ENCODE data around the gene BEAN1.

Gene BEAN1

DNA sequence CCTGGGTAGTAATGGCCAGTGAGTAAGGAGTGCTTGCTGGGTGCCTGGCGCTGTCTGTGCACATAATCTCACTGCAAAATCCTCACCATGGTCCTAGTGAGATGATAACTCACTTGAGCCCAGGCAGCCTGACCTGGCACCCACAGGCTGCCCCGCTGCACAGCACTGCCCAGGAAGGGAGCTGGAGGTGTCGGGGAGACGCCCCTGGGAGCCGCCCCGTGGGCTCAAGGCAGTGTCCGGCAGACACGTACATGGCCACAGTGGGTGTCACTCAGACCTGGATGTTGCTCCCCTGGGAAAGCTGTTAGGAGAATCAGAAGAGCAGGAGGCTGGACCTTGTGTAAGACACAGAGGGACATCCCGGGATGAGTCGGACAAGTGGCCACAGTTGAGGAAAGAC, 44.2 kb downstream of the BEAN1 start:
- DNase-seq, result no peak

DNA sequence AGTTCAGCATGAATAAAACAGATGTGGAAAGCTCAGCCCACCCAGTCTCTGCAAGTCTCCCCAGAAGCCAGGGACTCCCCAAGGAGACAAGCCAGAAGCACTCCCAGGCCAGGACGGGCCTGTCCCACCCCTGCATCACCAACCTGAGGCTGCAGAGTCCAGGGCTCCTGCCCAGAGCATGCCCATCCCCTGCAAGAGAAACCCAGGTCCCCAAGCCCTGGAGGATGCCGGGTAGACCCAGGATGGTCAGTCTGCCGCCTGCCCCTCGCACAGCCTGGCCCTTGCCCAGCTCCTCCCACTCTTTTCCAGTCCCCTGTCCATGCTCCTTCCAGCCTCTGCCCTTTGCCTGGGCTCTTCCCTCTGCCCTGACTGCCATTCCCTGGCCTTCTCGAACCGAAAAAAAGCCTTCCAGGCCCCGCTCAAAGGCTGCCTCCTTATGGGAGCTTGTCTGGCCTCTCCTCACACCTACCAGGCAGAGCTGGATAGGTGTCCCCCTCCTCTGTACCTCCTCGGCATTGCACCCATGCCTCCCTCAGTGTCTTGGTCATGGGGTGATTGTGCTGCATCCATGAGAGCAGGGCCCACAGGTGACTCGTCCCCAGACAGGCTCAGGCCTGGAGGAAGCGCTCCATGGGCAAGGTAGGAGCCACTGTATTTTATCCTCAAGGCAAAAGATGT, 44.8 kb downstream of the BEAN1 start:
- DNase-seq, result no peak

DNA sequence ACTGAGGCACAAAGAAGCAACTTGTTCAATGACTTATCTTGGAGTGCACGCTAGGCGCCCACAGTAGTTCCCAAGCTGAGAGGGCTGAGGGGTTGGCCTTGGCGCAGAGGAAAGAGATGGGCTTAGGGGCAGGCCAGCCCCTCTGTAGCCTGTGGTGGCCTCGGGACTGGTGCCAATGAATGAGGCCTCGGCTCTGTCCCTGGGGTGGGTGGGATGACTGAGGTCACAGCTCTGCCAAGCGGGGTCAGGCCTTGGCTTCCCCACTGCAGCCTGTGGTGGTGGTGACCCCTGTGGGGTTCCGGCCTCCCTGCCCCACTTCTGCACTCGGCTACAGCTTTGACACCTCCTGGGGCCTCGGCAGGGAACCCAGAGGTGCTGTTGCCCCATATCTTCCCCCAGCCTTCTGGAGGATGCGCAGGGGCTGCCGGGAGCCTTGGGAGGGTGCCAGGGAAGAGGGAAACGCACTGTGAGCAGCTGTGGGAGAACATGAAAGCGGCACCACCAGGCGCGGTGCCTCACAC, 46.0 kb downstream of the BEAN1 start:
- DNase-seq, result no peak

DNA sequence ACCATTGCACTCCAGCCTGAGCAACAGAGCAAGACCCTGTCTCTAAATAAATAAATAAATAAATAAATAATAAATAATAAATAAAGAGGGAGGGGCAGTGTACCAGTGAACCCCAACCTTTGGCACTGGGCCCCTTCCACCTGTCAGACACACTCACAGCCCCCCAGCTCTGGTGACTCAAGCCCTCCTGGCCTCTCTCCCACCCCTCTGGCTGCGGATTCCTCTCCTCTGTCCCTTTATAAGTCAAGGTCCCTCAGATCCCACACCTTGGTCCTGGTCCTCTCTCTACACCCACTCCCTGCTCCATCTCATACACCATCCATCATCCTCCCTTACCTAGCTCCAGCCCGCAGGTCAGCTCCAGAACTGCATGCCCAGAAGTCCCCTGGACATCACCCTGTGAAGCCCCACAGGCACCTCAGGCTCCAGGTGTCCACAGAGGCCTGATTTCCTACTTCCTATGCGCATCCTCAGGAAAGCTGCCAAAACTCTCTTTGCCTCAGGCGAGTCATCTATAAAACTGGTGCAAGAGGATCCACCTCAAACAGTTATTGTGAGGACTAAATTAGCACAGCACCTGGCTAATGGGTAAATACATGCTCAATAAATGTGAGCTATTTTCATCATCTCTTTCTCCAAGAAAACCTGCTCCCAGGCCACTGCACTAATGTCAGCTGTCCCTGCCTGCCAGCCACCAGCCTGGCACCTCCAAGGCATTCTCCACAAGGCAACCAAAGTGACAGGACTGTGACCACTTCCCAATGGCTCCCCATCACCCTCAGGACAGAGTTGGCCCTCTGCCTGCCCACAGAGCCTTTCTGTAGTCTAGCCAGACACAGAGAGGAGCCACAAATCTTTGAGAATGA, 46.8 kb downstream of the BEAN1 start:
- DNase-seq, result no peak

DNA sequence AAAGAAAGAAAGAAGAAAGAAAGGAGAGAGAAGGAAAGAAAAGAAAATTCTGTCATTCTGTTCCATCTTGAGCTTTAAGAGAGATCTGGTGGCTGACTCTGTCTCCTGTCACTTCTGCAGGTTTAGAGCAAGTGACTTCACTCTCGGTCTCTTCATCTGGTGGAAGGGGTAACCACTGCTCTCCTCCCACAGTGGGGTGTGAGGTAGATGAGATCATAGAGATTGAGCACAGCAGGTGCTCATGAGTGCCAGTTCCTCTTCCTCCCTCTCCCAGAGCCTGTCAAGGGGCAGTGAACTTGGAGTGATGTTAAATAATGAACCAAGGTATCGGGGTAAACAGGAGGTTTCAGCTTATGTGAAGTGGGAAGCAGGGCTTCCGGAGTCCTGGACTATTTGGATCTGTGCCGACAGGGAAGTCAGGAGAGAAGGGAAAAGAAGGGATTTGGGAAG, 47.7 kb downstream of the BEAN1 start:
- peak; percentile 15 to 46 for DNase-seq

DNA sequence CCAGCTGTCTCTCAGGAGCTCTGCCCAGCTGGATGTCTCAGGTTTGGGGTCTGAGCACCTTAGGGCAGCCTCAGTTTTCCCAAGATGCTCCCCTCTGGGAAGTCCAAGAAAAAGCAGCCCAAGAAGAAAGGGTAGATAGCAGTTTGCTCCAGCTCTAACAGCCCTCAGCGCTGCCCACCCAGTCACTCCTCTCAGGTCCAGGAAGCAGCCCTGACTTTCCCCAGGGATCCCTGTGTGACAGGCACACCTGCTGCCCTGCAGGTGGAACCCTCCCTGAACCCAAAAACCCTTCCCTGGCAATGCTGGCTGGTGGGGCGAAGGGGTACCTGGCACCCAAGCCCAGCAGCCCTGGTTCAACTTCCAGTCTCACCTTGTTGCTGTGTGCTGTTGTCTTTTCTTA, 48.1 kb downstream of the BEAN1 start:
- no peak for DNase-seq

DNA sequence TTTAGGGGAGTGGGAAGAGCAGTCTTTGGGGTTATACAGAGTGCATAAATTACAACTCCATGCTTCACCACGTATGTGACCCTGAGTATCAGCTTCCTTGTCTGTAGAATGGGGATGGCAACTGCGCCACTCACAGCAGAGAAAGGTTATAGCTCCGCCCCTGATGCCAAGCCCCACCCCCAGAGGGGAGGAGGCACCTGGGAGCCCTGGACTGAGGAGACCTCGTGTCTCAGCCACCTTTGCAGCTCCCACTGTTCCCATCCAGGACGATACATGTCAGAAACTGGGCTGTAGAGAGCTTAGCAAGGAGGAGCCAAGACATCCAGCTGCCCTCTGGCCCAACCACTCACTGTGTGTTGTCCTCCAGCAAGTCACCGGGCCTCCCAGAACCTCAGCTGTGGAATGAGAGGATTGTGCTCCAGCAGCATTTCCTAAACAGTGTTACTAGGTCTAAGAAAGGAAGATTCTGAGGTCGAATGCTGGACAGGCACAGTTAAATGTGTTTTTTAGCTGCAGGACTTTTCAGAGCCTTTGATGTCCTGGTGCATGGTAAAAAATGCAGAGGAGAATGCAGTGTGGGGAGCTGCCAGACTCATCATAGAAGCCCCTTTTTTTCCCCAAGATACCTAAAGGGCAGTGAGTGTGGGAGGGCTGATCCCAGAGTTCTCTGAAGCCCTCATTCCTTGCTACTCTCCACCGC, 49.4 kb downstream of the BEAN1 start:
- no peak for DNase-seq

DNA sequence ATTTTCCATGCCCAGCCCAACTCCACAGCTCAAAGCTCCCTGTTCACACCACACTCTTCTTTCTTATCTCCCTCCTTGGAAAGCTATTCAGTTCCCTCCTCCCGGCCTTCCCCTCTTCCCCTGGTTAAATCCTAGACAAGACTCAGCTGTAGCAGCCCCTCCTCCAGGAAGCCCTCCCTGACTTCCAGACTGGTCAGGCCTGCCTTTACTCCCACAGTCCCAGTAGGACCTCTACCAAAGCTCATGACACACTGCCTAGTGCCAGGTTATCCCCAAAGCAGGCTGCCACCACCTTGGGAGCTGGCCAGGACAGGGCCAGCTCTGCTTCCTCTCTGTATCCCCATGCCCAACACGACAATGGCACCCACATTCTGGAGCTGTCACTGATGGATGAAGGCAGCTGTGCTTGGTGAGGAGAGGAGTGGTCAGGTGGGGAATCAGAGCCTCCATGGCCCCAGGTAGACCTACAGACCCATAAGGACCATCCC, 50.0 kb downstream of the BEAN1 start:
- no peak for DNase-seq

DNA sequence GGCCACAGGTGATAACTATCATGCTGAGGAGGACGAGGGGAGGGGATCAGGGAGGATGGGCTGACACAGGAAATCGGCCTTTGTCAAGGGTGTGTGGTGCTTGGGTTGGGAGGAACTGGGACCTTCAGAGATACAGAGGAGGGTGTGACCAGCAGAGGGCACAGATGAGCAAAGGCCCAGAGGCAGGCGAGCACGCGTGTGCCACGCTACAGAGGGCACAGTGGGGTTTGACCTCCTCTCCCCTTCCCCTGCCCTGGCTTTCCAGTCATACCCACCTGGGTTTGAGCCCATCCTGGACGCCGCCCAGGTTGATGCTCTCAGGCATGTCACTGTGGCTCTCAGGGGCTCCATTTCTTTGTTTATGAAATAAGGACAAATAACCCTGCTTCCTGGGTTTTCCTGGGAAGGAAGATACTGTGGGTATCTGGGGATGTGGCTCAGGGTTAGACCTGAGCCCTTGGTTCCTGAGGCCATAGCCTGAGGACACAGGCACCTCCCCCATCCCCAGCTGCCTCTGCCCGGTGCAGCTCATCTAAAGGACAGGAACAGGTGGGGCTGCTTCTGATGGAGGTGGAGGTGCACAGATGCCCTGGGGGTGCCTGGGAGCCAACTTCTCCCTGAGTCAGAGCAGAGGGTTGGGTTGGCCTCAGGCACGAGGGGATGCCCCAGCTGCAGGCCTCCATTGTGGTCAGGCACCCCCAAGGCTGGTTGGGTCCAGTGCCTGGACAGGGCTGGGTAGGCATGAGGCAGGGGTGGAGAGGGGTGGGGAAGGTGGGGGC, 51.8 kb downstream of the BEAN1 start:
- DNase-seq, result peak; percentile 80 to 86

DNA sequence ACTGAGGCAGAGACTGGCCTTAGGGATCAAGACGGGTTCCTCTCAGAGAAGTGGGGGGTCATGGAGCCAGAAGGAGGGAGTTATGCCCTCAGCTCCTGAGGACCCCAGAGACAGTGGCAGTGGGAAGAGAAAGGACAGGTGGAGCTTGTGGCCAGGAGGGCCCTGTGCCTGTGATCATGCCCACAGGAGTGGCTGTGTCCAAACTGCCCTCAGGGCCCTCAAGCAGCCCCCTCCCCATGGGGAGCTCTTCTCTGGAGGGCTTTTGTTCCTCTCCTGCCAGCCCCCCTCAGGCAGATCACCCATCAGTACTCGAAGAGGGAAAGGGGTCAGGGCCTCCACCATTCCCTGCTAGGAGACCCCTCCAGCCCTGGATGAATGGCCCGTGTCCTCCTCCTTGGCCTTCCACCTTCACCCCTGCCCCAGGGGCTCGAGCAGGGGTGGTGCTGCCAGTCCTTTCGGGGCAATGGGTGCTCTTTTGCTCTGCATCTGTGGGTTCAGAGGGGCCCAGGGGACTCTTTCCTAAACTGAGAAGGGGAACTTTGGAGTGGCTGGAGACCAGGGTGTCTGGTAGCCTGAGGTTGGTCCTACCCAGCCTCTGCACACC, 52.7 kb downstream of the BEAN1 start:
- no peak for DNase-seq

DNA sequence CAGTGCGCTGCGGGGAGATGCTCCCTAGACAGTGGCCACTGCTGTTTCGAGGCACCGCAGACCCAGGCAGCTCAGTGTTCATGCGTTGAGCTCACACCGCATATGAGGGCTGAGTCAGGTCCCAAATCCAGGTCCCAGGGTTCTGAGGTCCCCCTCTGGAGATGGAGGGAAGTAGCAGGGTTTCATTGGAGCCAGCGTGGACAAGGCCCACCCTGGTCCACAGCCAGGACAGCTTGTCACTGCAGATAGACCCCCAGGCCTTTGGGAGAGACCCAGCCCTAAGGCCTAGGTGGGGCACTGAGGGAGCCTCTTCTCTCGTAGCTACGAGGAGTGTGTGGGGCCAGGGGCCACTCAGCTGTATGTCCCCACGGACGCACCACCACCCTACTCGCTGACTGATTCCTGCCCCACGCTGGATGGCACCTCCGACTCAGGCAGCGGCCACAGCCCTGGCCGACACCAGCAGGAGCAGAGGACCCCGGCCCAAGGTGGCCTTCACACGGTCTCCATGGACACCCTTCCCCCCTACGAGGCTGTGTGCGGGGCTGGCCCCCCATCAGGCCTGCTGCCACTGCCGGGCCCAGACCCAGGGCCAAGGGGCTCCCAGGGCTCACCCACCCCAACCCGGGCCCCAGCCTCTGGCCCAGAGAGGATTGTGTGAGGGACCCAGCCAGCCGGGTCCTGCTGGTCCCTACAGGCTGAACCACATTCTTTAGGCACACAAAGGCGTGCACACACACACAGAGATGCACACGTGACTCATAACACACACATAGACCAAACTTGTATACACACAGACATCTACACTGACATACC, 53.4 kb downstream of the BEAN1 start:
- no peak for DNase-seq

DNA sequence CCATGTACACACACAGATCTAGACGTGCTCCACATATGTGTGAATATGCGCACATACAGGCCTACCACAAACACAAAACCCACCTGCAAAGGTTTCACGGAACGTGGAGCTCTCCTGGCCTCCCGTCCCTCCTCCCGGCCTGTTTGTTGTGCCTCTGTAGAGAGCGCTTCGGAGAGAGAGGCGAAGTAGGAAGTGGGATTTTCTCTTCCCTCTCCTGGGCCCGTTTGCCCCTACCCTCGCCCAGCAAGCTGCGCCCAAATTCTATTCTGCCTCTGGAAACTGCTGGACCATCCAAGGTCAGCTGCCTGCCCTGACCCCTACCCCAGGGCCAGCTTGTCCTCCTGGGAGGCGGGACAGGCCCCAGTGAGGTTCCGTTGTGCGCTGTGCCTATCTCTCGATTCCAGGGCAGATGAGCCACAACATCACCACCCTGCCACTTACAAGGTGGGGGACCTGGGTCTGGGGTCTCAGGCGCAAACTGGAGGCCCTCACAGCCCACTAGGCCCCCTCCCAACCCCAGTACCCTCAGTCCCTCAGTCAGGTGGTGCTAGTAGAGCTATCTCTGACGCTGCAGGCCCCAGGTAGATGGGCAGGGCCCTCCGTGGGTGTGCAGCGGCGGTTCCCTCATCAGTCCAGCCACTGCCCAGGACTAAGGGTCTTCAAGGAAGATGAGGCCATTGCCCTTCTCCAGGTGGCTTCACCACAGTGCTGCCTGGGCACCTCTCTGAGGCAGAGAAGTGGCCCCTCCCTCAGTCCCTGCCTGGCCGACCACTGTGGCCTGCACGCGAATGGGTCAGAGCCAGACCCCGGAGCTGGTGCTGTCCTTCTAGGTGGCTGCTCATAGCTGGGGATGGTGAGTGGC, 54.2 kb downstream of the BEAN1 start:
- no peak for DNase-seq

DNA sequence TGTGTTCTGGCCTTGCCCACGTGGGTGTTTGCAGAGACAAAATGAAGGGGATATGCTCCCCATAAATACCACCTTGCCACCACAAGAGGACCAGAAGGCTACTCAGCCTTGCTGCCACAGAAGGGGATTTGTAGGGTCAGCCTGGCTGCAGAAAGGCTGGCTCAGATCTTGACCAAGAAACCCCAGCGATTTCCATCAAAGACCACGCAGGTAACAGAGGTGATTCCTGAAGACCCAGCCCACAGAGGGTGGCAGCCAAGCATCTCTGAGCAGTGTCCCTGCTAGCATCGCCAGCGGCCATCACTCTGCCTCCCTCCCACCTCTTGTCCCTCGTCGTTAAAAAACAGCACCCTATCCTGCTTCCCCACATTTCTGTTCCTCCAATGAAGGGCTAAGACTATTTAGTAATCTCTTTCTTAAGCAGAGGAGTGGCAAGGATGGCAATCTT, 54.9 kb downstream of the BEAN1 start:
- DNase-seq, result no peak

DNA sequence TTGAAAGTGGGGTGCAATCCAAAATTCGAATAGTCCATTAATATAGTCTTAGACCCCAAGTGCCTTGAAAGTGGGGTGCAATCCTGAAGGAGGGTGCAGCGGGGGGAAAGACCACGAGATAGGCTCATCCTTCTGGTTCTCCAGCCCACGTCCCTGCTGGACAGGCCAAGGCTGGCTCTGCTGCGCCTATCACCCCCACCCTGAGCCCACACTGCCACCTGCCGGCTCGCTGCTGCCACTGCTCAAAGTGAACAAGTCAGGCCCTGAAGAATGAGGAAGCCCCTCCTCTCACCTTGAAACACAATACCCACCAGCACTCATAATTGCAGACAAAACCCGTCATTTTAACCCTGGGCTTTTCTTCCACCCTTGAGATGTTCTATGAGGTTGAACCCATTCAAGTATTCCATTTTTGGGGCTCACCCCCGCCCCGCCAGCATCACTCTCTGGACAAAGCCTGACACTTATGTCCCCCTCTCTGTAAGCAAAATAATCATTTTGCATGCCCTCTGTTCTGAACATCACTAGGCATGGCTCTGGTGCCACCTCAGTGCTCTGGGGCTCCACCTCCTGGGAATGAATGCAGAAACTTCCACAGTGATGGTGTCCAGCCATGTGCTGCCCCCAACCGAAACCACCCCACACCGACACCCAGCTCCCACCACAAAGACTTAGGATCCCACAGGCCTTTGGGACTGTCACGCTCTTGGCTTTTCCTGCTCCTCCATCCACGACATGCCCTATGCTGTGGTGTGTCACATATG, 56.8 kb downstream of the BEAN1 start:
- peak; percentile 63 to 67 for DNase-seq

DNA sequence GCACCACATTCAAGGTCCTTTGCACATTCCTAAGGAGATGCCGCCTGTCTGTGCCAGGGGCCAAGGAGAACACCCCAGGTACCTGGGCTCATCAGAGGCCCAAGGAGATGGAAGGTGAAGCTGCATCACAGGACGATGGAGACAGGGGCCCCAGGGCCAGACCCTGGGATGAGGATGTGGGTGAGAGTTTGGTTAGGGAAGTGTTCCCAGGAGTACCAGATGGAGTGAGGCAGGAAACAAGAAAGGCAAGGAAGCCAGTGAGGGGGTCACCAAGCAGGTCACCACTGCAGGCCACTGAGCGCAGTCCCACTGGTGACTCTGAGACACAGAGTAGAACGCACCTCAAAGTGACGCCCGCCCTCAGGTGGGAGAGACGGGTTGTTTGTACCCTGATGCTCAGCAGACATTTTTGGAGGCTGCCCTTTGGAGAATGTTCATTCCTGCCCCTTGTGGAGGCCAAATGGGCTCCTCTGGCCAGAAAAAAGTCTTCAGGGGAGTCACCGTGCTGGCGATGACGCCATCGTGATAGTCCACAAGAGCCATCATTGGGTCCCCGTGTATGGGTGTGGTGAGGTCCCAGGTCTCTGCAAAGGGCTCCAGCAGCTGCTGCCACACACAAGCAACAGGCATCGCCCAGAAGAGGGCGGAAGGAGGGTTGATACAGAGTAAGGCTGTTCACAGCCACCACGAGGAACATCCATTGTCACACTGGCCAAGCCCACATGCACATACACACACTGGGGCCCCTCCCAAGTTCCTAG, 57.5 kb downstream of the BEAN1 start:
- no peak for DNase-seq

DNA sequence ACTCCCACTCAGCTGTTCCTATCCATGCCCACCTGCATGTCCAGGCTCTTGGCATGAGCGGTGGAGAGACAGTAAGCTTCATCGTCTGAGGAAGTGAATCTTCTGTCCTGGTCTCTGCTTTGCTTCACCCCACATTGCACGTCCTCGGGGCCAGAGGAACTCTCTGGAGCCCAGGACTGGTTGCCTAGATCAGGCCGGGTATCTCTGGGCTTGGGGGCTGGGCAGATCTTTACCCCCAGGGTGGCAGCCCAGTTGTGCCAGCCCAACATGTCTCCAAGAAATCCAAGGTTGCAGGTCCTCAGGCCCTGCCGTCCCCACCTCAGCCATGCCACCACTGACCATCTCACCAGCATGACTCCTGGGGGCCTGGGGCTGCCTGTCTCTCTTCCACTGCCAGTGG, 58.3 kb downstream of the BEAN1 start:
- no peak for DNase-seq

DNA sequence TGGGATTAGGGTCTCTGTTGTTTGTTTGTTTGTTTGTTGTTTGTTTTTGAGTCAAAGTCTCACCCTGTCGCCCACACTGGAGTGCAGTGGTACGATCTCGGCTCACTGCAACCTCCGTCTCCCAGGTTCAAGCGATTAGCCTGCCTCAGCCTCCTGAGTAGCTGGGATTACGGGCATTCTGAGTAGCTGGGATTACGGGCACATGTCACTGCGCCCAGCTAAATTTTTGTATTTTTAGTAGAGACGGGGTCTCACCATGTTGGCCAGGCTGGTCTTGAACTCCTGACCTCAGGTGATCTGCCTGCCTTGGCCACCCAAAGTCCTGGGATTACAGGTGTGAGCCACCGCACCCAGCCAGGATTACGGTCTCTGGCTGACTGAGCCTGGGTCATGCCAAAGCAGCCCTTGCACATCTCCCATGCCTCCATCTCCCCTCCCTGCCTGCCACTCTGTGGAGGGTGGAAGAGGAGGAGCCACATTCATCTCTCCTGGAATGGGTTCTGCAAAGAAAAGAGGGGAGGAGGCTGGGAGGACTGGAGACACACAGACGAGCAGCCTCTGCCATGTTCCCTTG, 59.2 kb downstream of the BEAN1 start:
- no peak for DNase-seq

All from Kasumi-1 (cell line).